Measurements from ENCODE around the gene MIPOL1.
"Not testable (repeated sequence)": the region's sequence is repeated elsewhere in the genome, so short reads cannot be mapped to it uniquely, and the experiment has no call there.

The MIPOL1 gene

DNA sequence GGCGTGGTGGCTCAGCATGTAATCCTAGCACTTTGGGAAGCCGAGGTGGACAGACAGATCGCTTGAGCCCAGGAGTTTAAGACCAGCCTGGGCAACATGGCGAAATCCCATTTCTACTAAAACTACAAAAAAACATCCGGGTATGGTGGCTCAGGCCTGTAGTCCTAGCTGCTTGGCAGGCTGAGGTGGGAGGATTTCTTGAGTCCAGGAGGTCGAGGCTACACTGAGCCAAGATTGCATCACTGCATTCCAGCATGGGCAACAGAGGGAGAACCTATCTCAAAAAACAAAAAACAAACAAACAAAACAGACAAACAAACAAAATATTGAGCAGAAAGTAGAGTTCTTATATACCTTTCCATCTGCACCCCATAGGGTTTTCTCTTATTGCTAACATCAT lies 16.3 kb upstream of the MIPOL1 start:
- Histone ChIP-seq H2BK15ac (replicated peaks; ENCODE audit: low read depth) (no peak overlapping the region), H3K9ac (ENCODE audit: low read length) (no peak overlapping the region), H3K23ac (ENCODE audit: low read length) (no peak overlapping the region), H3K4me1 (ENCODE audit: control insufficient read depth, low read depth, low read length) (no peaks in the 10 kb centered on the region), H4K8ac (ENCODE audit: low read depth, low read length) (no peak overlapping the region), H3K27ac (ENCODE audit: low read depth, low read length) (no peak overlapping the region), H2BK120ac (ENCODE audit: low read depth, low read length) (no peak overlapping the region), H3K56ac (ENCODE audit: low read length) (no peak overlapping the region), H3K36me3 (ENCODE audit: control insufficient read depth, insufficient read depth, low read length) (no peaks in the 10 kb centered on the region), H3K4me2 (ENCODE audit: low read length) (no peak overlapping the region), H3K4ac (ENCODE audit: low read depth, low read length) (no peak overlapping the region), H3K79me1 (ENCODE audit: low read length) (no peaks in the 10 kb centered on the region), H3K79me2 (ENCODE audit: control insufficient read depth, insufficient read depth, low read length) (no peaks in the 10 kb centered on the region), H3K18ac (ENCODE audit: low read length) (no peak overlapping the region), H2BK5ac (ENCODE audit: low read length) (no peak overlapping the region), H2AK5ac (ENCODE audit: low read length) (no peak overlapping the region), H3K27me3 (ENCODE audit: insufficient read depth, low read length, poor library complexity) (no peaks in the 10 kb centered on the region), H4K5ac (ENCODE audit: low read length) (no peak overlapping the region), H3K4me3 (ENCODE audit: low read length) (no peak overlapping the region)
- peak; percentile 22 for DNase-seq
- no CpG with 5 or more reads among the region's 6 CpGs for WGBS (ENCODE audit: extremely low coverage, insufficient coverage, low lambda C conversion rate)

DNA sequence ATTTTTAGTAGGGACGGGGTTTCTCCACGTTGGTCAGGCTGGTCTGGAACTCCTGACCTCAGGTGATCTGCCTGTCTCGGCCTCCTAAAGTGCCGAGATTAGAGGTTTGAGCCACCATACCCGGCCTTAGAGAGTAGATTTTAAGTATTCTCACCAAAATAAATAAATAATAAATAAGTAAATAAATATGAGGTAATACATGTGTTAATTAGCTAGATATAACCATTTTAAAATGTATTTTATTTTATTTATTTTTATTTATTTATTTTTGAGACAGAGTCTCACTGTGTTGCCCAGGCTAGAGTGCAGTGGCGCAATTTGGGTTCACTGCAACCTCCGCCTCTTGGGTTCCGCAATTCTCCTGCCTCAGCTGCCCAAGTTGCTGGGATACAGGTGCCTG lies 13.2 kb upstream of the MIPOL1 start:
- H2BK5ac ChIP-seq (ENCODE audit: low read length); H4K5ac ChIP-seq (ENCODE audit: low read length); DNase-seq; H3K79me2 ChIP-seq (ENCODE audit: control insufficient read depth, insufficient read depth, low read length); H3K36me3 ChIP-seq (ENCODE audit: control insufficient read depth, insufficient read depth, low read length); H3K27me3 ChIP-seq (ENCODE audit: insufficient read depth, low read length, poor library complexity); H4K8ac ChIP-seq (ENCODE audit: low read depth, low read length); H3K4ac ChIP-seq (ENCODE audit: low read depth, low read length); H3K18ac ChIP-seq (ENCODE audit: low read length); H3K56ac ChIP-seq (ENCODE audit: low read length); H3K4me2 ChIP-seq (ENCODE audit: low read length); H3K79me1 ChIP-seq (ENCODE audit: low read length); H2BK15ac ChIP-seq (replicated peaks; ENCODE audit: low read depth); H3K27ac ChIP-seq (ENCODE audit: low read depth, low read length); H2AK5ac ChIP-seq (ENCODE audit: low read length); H3K4me1 ChIP-seq (ENCODE audit: control insufficient read depth, low read depth, low read length); H3K9ac ChIP-seq (ENCODE audit: low read length); H2BK120ac ChIP-seq (ENCODE audit: low read depth, low read length); H3K23ac ChIP-seq (ENCODE audit: low read length); H3K4me3 ChIP-seq (ENCODE audit: low read length): not testable (repeated sequence)
- WGBS (ENCODE audit: extremely low coverage, insufficient coverage, low lambda C conversion rate), result no CpG with 5 or more reads among the region's 8 CpGs

DNA sequence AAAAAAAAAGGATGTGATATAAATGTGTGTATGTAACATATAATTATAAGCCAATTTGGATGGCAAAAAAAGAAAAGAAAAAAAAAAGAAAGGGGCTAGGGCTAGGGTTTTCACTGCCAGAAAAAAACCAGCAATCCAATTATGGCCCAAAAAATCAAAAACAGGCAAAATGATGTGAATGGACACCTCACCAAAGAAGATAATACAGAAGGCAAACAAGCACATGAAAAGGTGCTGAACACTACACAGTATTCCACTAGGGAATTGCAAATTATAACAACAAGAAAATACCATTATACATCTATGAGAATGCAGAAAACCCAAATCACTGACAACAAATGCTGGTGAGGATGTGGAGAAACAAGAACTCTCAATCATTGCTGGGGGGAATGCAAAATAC lies 12.1 kb upstream of the MIPOL1 start:
- no peak overlapping the region for H3K18ac ChIP-seq (ENCODE audit: low read length)
- H2BK15ac ChIP-seq (replicated peaks; ENCODE audit: low read depth), result no peak overlapping the region
- H3K56ac ChIP-seq (ENCODE audit: low read length), result no peak overlapping the region
- no peak overlapping the region for H4K5ac ChIP-seq (ENCODE audit: low read length)
- no peak overlapping the region for H3K4me2 ChIP-seq (ENCODE audit: low read length)
- H3K23ac ChIP-seq (ENCODE audit: low read length), result no peak overlapping the region
- H3K4me1 ChIP-seq (ENCODE audit: control insufficient read depth, low read depth, low read length), result no peaks in the 10 kb centered on the region
- no peaks in the 10 kb centered on the region for H3K36me3 ChIP-seq (ENCODE audit: control insufficient read depth, insufficient read depth, low read length)
- H2AK5ac ChIP-seq (ENCODE audit: low read length), result no peak overlapping the region
- H3K9ac ChIP-seq (ENCODE audit: low read length), result no peak overlapping the region
- no peak overlapping the region for H2BK5ac ChIP-seq (ENCODE audit: low read length)
- H2BK120ac ChIP-seq (ENCODE audit: low read depth, low read length), result no peak overlapping the region
- no peaks in the 10 kb centered on the region for H3K79me2 ChIP-seq (ENCODE audit: control insufficient read depth, insufficient read depth, low read length)
- no peak overlapping the region for H4K8ac ChIP-seq (ENCODE audit: low read depth, low read length)
- no peak for DNase-seq
- no peak overlapping the region for H3K4me3 ChIP-seq (ENCODE audit: low read length)
- no peak overlapping the region for H3K4ac ChIP-seq (ENCODE audit: low read depth, low read length)
- no peaks in the 10 kb centered on the region for H3K79me1 ChIP-seq (ENCODE audit: low read length)
- no peaks in the 10 kb centered on the region for H3K27me3 ChIP-seq (ENCODE audit: insufficient read depth, low read length, poor library complexity)
- no peak overlapping the region for H3K27ac ChIP-seq (ENCODE audit: low read depth, low read length)

DNA sequence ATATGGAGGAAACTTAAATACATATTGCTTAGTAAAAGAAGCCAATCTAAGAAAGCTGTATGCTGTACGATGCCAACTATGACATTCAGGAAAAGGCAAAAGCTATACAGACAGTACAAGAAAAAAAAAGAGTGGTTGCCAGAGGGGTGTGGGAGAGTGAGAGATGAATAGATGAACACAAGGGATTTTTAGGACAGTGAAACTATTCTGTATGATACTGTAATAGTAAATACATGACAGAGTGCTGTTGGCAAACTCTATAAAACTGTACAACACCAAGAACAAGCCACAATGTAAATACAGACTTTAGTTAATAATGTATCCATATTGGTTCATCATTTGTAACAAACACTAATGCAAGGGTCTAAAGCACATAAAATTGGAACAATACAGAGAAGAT lies 10.9 kb upstream of the MIPOL1 start:
- Histone ChIP-seq H3K27ac (ENCODE audit: low read depth, low read length) (no peak overlapping the region), H2BK5ac (ENCODE audit: low read length) (no peak overlapping the region), H3K4ac (ENCODE audit: low read depth, low read length) (no peak overlapping the region), H2BK15ac (replicated peaks; ENCODE audit: low read depth) (no peak overlapping the region), H3K23ac (ENCODE audit: low read length) (no peak overlapping the region), H3K4me3 (ENCODE audit: low read length) (no peak overlapping the region), H2BK120ac (ENCODE audit: low read depth, low read length) (no peak overlapping the region), H3K36me3 (ENCODE audit: control insufficient read depth, insufficient read depth, low read length) (no peaks in the 10 kb centered on the region), H3K4me1 (ENCODE audit: control insufficient read depth, low read depth, low read length) (no peaks in the 10 kb centered on the region), H4K8ac (ENCODE audit: low read depth, low read length) (no peak overlapping the region), H3K9ac (ENCODE audit: low read length) (no peak overlapping the region), H3K27me3 (ENCODE audit: insufficient read depth, low read length, poor library complexity) (no peaks in the 10 kb centered on the region), H2AK5ac (ENCODE audit: low read length) (no peak overlapping the region), H3K18ac (ENCODE audit: low read length) (no peak overlapping the region), H3K79me2 (ENCODE audit: control insufficient read depth, insufficient read depth, low read length) (no peaks in the 10 kb centered on the region), H3K56ac (ENCODE audit: low read length) (no peak overlapping the region), H3K79me1 (ENCODE audit: low read length) (no peaks in the 10 kb centered on the region), H4K5ac (ENCODE audit: low read length) (no peak overlapping the region), H3K4me2 (ENCODE audit: low read length) (no peak overlapping the region)
- DNase-seq, result no peak
- WGBS (ENCODE audit: extremely low coverage, insufficient coverage, low lambda C conversion rate), result no CpG with 5 or more reads among the region's 1 CpG

DNA sequence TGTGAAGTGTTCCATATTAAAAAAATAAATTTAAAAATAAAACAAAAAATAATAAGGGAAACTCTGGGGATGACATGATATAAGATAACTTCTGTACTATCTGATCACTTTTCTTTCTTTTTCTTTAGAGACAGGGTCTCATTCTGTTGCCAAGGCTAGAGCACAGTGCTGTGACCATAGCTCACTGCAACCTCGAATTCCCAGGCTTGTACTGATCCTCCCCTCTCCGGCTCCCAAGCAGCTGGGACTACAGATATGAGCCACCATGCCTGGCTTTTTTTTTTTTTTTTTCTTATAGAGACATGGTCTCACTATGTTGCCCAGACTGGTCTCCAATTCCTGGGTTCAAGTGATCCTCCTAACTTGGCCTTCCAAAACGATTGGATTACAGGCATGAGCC lies 10.4 kb upstream of the MIPOL1 start:
- Histone ChIP-seq H2AK5ac (ENCODE audit: low read length) (no peak overlapping the region), H3K27ac (ENCODE audit: low read depth, low read length) (no peak overlapping the region), H3K36me3 (ENCODE audit: control insufficient read depth, insufficient read depth, low read length) (no peaks in the 10 kb centered on the region), H3K18ac (ENCODE audit: low read length) (no peak overlapping the region), H3K23ac (ENCODE audit: low read length) (no peak overlapping the region), H3K4me1 (ENCODE audit: control insufficient read depth, low read depth, low read length) (no peaks in the 10 kb centered on the region), H3K27me3 (ENCODE audit: insufficient read depth, low read length, poor library complexity) (no peaks in the 10 kb centered on the region), H3K56ac (ENCODE audit: low read length) (no peak overlapping the region), H3K4me2 (ENCODE audit: low read length) (no peak overlapping the region), H2BK5ac (ENCODE audit: low read length) (no peak overlapping the region), H2BK15ac (replicated peaks; ENCODE audit: low read depth) (no peak overlapping the region), H4K5ac (ENCODE audit: low read length) (no peak overlapping the region), H3K79me2 (ENCODE audit: control insufficient read depth, insufficient read depth, low read length) (no peaks in the 10 kb centered on the region), H3K9ac (ENCODE audit: low read length) (no peak overlapping the region), H3K79me1 (ENCODE audit: low read length) (no peaks in the 10 kb centered on the region), H2BK120ac (ENCODE audit: low read depth, low read length) (no peak overlapping the region), H4K8ac (ENCODE audit: low read depth, low read length) (no peak overlapping the region), H3K4ac (ENCODE audit: low read depth, low read length) (no peak overlapping the region), H3K4me3 (ENCODE audit: low read length) (no peak overlapping the region)
- DNase-seq, result no peak
- no CpG with 5 or more reads among the region's 3 CpGs for WGBS (ENCODE audit: extremely low coverage, insufficient coverage, low lambda C conversion rate)

GRCh38 chr14:37187840-37188577 lies 9.7 kb upstream of the MIPOL1 start:
- not testable (repeated sequence) for H3K79me2 ChIP-seq (ENCODE audit: control insufficient read depth, insufficient read depth, low read length); H3K4me2 ChIP-seq (ENCODE audit: low read length); H4K5ac ChIP-seq (ENCODE audit: low read length); H3K79me1 ChIP-seq (ENCODE audit: low read length); H3K4ac ChIP-seq (ENCODE audit: low read depth, low read length); H3K27me3 ChIP-seq (ENCODE audit: insufficient read depth, low read length, poor library complexity); H3K4me1 ChIP-seq (ENCODE audit: control insufficient read depth, low read depth, low read length); H3K36me3 ChIP-seq (ENCODE audit: control insufficient read depth, insufficient read depth, low read length); H3K4me3 ChIP-seq (ENCODE audit: low read length); H2AK5ac ChIP-seq (ENCODE audit: low read length); H3K56ac ChIP-seq (ENCODE audit: low read length); H4K8ac ChIP-seq (ENCODE audit: low read depth, low read length); H2BK120ac ChIP-seq (ENCODE audit: low read depth, low read length); H3K27ac ChIP-seq (ENCODE audit: low read depth, low read length); H3K18ac ChIP-seq (ENCODE audit: low read length); H2BK5ac ChIP-seq (ENCODE audit: low read length); H2BK15ac ChIP-seq (replicated peaks; ENCODE audit: low read depth); H3K9ac ChIP-seq (ENCODE audit: low read length); H3K23ac ChIP-seq (ENCODE audit: low read length); DNase-seq
- WGBS (ENCODE audit: extremely low coverage, insufficient coverage, low lambda C conversion rate), result no CpG with 5 or more reads among the region's 9 CpGs

Measured in mesendoderm (in vitro differentiated cells).